GM21576 (cell line): ENCODE results near the gene SLC5A11.
A peak's percentile ranks its signal among the peaks of the same experiment; 100 is the strongest.
"Not testable (repeated sequence)": the region's sequence is repeated elsewhere in the genome, so short reads cannot be mapped to it uniquely, and the experiment has no call there.

ENCODE experiments used
- ATAC-seq: cut with Tn5 transposase; IDR thresholded peaks from one replicate; pipeline ENCODE4 v1.9.1; 2021; ENCODE audit warnings: mild to moderate bottlenecking, moderate library complexity; ENCODE audit not compliant: unreplicated experiment

The SLC5A11 gene

DNA sequence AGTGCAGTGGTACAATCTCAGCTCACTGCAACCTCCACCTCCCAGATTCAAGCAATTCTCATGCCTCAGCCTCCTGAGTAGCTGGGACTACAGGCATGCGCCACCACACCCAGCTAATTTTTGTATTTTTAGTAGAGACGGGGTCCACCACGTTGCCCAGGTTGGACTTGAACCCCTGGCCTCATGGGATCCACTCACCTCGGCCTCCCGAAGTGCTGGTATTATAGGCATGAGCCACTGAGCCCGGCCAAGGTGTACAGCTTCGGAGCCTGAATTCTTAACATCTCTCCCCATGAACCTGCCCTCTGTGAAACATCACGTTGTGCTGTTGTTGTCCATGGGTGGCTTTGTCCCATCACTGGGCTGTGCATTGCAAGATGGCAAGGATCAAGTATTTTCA, 11.1 kb downstream of the SLC5A11 start:
- not testable (repeated sequence) for ATAC-seq

DNA sequence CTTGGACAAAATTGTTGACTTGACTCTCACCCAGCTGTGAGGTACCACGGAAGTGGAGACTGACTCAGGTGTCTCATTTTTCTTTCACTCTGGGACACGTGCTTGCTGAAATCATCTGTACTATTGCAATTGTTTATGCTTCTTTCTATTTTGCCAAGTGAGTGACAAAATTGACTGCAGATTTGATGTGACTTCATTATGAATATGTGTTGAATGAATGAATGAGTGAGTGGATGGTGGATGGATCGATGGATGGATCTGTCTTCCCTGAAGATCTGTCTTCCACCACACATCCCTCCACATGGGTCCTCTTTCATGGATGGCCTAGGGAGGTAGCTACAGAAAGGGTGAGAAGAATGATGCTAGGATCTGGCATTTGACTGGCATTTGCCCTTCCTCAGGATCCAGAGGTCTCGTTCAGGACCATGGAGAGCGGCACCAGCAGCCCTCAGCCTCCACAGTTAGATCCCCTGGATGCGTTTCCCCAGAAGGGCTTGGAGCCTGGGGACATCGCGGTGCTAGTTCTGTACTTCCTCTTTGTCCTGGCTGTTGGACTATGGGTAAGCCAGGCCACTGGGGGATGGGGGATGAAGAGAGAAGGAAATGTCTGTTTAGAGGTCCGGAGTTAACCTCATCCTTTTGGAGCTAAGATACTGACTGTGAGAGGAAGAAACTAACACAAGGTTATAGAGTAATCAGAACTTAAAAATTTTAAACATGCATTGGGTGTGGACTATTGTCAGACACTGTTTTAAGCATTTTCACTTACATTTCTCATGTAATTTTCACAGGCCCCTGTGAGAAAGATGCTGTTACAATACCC, 12.7 kb downstream of the SLC5A11 start:
- no peak for ATAC-seq

DNA sequence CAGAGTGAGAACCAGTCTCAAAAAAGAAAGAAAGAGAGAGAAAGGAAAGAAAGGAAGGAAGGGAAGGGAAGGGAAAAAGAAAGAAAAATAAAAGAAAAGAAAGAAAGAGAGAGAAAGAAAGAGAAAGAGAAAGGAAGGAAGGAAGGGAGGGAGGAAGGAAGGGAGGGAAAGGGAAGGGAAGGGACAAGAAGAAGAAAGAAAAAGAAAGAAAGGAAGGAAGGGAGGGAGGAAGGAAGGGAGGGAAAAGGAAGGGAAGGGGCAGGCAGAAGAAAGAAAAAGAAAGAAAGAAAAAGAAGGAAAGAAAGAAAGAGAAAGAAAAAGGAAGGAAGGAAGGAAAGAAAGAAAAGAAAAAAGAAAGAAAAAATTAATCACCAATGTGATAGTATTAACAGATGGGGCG, 15.7 kb downstream of the SLC5A11 start:
- no peak for ATAC-seq

DNA sequence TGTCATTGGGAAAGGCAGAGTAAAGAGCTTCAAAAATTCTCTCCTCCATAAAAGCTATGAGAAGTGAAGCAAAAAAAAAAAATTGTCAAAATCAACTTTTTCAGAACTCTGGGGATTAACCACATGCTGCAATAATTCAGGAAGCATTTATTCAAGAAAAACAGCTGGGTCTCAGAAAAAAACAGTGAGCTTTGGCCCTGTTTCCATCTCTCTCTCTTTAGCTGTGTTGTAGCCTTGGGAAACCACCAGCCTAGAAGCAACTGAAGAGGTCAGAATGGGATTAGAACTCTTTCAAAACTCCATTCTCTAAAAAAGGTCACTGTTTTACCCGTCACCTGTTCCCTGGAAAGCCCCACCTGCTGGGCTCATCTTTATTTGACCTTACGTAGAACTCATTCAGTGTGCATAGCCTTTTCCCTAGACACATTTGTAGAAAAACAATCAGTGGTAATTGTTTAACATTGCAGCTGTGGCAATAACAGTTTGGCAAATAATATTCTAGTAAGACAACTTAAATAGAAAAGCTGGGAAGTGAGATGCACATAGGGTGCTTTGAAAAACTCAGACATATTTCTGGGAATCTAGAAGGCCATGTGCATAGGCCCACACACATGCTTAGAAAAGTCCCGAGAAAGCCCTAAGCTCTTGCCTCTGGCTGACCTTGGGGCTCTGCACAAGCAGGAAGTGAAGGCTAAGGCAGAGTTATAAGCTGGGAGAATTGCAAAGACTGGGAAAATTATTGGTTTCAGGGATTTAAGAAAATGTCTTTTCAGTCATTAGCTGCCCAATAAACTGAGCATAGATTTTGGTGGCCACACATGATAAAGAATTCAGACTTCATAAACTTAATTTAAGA, 18.0 kb downstream of the SLC5A11 start:
- ATAC-seq, result no peak

DNA sequence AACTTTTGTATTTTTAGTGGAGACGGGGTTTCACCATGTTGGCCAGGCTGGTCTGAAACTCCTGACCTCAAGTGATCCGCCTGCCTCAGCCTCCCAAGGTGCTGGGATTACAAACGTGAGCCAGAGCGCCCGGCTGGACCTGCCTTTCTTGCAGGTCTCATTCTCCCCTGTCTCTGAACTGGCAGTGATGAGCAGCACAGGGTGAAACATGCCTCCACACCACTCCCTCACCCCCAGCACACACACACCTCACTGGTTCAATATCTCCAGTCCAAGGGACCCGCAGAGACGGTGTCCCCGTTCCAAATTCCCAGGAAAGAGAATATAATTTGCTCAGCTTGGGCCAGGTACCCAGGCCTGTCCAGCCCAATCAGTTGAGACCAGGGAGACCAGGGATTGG, 23.3 kb downstream of the SLC5A11 start:
- no peak for ATAC-seq

DNA sequence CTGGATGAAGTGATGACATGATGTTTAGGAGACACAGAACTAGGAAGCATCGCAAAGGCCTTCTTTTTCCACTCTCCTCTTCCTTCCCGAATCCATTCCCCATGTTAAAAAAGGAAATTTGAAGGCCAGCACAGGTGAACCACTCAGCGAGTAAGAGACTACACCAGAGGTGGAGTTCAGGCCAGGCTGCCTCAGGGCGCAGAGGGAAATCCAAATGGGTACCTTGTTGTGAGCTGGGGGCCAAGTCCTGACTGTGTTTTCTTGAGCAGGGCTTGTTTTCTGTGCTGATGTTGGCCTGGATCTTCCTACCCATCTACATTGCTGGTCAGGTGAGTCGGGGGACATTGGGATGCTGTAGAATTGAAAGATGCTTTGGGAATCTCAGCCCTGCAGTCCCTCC, 26.1 kb downstream of the SLC5A11 start:
- ATAC-seq, result no peak

DNA sequence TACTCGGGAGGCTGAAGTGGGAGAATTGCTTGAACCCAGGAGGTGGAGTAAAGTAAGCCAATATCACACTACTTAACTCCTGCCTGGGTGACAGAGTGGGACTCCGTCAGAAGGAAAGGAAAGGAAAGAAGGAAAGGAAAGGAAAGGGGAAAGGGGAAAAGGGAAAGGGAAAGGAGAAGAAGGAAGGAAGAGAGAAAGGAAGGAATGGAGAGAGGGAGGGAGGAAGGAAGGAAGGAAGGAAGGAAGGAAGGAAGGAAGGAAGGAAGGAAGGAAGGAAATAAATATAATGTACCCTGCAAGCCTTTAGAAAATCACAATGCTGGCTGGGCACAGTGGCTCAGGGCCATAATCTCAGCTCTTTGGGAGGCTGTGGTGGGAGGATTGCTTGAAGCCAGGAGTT, 27.3 kb downstream of the SLC5A11 start:
- ATAC-seq, result no peak

DNA sequence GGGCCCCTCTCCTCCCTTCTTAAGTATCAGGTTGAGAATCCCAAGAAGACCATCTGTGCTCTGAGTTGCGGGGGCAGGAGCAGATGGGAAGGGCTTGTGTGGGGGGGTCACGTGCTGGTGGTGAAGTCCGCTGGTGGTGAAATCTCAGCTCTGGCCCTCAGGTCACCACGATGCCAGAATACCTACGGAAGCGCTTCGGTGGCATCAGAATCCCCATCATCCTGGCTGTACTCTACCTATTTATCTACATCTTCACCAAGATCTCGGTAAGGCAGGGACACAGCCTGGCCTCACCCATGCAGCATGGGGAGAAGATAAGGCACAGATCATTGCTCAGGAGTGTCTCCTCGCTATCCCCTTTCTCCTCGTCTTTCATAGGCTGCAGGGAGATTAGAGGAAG, 29.7 kb downstream of the SLC5A11 start:
- no peak for ATAC-seq

DNA sequence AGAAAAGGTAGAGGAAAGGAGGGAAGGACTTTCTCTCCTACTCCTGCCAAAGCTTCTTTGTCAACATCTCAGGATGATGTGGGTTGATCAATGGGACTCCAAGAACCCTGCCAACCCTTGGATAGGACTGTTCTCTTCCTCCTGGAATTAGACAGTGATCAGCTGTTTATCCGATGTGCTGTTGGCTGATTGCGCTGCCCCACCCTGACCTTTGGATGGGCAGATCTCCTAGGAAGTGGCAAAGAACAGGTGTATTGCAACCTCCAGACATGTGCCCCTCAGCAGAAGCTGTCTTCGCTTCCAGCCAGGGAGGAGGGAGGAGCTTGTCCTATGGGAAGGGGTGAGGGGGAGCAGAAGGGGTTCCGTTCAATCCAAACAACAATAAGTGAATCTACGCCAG, 30.5 kb downstream of the SLC5A11 start:
- no peak for ATAC-seq

DNA sequence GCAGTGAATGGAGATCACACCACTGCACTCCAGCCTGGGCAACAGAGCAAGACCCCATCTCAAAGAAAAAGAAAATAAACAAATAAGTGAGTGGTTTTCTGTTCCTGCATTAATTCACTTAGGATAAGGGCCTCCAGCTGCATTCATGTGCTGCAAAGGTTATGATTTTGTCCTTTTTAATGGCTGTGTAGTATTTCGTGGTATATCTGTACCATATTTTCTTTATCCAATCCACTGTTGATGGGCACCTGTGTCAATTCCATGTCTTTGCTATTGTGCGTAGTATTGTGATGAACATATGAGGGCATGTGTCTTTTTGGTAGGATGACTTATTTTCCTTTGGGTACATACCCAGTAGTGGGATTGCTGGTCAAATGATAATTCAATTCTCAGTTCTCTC, 33.9 kb downstream of the SLC5A11 start:
- ATAC-seq, result no peak

DNA sequence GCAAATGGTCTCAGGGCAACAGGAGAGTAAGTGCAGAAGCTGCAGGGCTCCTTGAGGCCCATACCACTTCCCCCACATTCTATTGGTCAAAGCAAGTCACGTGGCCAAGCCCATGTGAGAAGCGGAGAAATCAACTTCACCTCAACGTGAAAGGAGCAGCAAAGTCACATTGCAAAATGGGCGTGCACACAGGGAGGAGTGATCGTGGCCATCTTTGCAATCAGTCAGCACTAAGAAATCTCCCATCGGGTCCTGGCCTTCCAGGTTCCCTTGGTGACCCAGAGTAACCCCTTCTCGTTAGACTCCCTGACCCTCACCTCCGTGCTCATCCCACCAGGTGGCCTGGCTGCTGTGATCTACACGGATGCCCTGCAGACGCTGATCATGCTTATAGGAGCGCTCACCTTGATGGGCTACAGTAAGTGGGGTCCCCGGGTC, 38.0 kb downstream of the SLC5A11 start:
- no peak for ATAC-seq

DNA sequence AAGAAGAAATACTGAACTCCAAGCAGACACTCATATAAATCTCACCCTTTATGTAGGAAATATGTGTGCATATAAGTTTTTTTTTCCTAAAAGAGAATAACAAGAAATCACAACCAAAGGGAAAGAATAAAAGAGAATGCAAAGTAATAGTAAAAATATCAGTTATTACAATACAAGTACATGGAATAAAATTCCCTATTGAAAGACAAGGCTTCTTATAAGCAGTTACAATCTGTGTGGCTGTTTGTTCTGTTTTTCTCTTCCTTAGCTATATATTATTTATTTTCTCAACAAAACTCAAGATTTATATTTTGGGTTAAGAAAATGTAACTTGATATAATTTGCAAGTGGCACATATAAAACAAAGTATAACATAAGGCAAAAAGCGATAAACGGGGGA, 41.7 kb downstream of the SLC5A11 start:
- ATAC-seq, result no peak

DNA sequence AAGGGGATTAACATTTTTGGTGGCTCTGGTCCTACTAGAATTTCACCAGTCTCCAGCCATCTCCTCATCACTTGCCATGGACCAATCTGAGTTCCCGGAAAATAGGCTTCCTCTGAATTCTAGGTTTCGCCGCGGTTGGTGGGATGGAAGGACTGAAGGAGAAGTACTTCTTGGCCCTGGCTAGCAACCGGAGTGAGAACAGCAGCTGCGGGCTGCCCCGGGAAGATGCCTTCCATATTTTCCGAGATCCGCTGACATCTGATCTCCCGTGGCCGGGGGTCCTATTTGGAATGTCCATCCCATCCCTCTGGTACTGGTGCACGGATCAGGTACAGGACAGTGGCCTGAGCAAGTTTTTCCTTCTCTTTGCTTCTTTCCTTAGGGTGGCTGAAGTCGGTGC, 45.0 kb downstream of the SLC5A11 start:
- ATAC-seq, result no peak

DNA sequence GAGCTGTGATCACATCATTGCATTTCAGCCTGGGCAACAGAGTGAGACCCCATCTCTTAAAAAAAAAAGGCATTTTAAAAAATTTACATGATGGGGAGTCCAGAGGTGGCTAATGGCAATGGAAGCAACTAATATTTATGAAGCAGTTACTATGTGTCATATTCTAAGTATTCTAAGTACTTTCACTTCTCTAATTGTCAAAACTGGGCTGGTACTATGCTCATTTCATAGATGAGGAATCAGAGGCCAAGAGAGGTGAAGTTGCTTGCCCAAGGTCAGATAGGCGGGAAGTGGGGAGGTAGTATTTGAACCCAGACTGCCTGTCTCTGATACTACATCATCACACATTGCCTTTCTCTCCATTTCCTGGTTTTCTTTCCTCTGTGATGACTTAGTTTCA, 50.7 kb downstream of the SLC5A11 start:
- peak; percentile 52 for ATAC-seq

DNA sequence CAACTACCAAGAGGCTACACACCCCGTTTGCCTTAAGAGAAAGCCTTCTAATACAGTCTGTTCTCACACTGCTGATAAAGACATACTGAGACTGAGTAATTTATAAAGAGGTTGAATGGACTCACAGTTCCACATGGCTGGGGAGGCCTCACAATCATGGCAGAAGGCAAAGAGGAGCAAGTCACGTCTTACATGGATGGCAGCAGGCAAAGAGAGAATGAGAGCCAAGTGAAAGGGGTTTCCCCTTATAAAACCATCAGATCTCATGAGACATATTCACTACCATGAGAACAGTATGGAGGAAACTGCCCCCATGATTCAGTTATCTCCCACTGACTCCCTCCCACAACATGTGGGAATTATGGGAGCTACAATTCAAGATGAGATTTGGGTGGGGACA, 51.8 kb downstream of the SLC5A11 start:
- not testable (repeated sequence) for ATAC-seq

DNA sequence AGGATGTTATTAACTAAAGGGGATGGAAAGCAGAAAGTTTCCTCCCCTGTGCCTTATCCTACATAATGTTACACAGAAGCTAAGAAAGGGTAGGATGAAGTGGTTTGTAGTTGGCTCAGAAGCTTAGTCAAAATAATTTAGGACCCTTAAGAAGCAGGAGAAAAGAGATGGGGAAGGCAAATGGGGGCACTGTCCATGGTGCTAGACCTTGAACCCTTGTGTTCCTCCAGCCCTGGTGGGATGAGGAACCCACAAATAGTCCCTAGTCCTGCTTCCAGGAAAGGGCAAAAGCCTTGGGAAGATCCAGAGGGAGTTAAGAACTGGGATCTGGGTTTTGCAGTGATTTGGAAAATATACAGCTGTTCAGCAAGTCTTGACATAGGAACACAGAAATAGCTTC, 54.5 kb downstream of the SLC5A11 start:
- no peak for ATAC-seq

DNA sequence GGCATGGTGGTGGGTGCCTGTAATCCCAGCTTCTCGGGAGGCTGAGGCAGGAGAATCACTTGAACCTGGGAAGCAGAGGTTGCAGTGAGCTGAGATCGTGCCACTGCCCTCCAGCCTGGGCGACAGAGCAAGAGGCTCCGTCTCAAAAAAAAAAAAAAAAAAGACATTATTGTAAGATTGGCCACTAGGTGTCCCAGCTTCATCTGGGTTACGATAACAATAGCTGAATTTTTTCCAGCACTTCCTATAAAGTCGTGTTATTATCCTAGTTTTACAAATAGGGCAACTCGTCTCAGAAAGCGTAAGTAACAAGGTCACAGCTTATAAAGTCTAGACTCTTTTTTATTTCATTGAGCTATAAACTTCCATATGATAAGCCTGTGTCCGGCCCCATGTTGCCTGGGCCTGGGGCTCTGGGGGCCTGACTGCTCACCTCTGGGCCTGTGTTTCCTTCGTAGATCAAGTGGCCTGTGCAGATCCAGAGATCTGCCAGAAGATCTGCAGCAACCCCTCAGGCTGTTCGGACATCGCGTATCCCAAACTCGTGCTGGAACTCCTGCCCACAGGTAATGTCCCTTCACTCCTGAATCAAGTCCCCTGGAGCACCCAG, 60.5 kb downstream of the SLC5A11 start:
- no peak for ATAC-seq

DNA sequence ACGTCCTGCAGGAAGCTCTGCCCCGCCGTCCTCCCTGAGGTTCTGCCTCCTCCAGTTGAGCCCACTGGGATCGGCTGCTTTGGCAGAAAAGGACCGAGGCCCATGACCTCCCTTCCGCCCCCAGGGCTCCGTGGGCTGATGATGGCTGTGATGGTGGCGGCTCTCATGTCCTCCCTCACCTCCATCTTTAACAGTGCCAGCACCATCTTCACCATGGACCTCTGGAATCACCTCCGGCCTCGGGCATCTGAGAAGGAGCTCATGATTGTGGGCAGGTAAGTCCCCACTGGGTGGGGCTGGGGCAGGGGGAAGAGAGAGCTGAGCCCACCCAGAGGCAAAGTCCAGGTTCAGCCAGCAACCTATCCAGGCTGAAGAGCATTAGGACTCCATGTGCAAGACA, 61.1 kb downstream of the SLC5A11 start:
- ATAC-seq, result no peak

DNA sequence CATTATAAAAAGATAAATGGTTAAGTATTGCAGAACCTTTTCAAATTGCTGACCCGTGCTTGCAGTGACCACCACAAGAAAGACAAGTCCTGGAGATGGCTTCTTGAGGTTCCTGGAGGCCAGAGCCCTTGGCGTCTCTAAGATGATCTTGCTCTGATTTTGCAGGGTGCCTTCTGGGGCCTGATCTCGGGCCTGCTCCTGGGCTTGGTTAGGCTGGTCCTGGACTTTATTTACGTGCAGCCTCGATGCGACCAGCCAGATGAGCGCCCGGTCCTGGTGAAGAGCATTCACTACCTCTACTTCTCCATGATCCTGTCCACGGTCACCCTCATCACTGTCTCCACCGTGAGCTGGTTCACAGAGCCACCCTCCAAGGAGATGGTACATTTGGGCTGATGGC, 63.0 kb downstream of the SLC5A11 start:
- ATAC-seq, result no peak

DNA sequence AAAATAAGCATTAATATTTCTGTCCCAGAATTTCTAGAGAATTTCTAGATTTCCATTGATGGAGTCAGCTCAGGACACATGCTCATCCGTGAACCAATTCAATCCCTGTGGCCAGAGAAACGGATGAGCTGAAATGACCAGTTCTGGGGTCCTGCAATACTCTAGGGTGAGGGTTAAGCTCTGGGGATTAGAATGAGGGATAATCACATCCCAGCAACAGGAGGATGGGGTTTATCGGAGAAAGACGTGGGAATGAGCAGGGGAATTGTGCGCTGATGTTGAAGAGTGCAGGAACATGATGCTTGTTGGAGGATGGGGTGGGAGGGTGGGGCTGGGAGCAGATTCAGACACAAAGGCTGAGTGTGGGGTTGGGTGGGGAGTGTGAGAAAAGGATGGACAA, 64.1 kb downstream of the SLC5A11 start:
- no peak for ATAC-seq

DNA sequence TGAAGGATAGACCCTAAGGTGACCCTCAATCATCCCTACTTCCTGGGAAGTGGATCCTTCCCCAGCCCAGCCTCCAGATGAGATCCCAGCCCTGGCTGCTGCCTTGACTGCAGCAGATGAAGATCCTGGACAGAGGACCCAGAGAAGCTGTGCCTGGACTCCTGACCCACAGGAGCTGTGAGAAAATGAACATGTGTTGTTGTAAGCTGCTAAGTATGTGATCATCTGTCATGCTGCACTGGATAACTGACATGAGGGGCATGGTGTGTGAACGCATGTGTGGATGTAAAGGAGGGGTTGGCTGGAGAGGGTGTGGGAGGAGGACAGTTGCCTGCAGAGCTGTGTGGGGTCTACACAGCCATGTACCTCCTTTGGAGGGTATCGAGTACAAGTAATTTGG, 69.3 kb downstream of the SLC5A11 start:
- ATAC-seq, result no peak

DNA sequence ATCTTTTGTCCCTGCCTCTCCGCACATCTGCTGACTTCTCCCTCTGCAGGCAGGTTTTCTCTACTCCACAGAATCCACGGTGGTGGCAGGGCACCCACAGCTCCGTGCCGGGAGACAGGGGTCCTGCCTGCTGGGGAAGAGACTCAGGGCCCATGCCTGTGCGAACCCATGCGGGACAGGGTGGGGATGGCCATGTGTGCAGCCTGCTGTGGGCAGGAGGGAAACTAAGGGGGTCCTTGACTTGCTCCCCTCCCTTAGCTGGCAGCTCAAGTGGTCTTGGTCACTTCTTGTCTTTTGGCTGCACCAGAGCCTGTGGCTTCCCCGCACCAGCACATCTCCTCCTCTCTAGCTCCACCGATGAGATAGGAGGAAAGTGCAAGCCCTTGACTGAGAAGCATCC, 69.8 kb downstream of the SLC5A11 start:
- no peak for ATAC-seq
